ENCODE measurements around the gene TCHH.

- TF ChIP-seq REST (IDR thresholded peaks at IDR 0.05), result no peak
- no peak for TF ChIP-seq CTCF (IDR thresholded peaks at IDR 0.05; ENCODE audit: low read depth, low read length, missing input control)
- no peak for TF ChIP-seq RXRA (IDR thresholded peaks at IDR 0.05)
- no peak for TF ChIP-seq GABPA (IDR thresholded peaks at IDR 0.05 in 1 of 2, conservative IDR thresholded peaks at IDR 0.05 in 1 of 2)
- no peak for TF ChIP-seq FOXA1 (IDR thresholded peaks at IDR 0.05)
- TF ChIP-seq MAX (IDR thresholded peaks at IDR 0.05), result no peak
- TF ChIP-seq RAD21 (IDR thresholded peaks at IDR 0.05), result no peak
- TF ChIP-seq TAF1 (conservative IDR thresholded peaks at IDR 0.05), result no peak
- TF ChIP-seq YY1 (IDR thresholded peaks at IDR 0.05), result no peak
- no peak for TF ChIP-seq NR2F2 (IDR thresholded peaks at IDR 0.05)
- no peak for TF ChIP-seq JUND (IDR thresholded peaks at IDR 0.05)
Observed at GRCh38 chr1:152089014-152089674, 26.1 kb downstream of the TCHH start, which contains the start of gene TCHHL1.

Measured in liver (tissue), 3 donors.